C4-2B (cell line): Measurements from ENCODE around the gene ANKRD33.

Experiments
- H3K27ac ChIP-seq: fragments of 450-650 bp; 2 replicates; pipeline ENCODE4 v1.5.1; 2017
- CTCF ChIP-seq: fragments of 450-650 bp; conservative IDR thresholded peaks from 2 replicates; pipeline ENCODE4 v1.5.1; 2017; ENCODE audit warnings: mild to moderate bottlenecking
- ZFX ChIP-seq: fragments of 450-650 bp; IDR thresholded peaks from 2 replicates; pipeline ENCODE4 v1.6.1; 2017

ANKRD33 gene

GRCh38 chr12:51871126-51871525 lies 16.8 kb upstream of the ANKRD33 start:
- no peak overlapping the region for H3K27ac ChIP-seq
- TF ChIP-seq CTCF (no peak), ZFX (no peak)

- H3K27ac ChIP-seq, result no peak overlapping the region
- TF ChIP-seq CTCF (no peak), ZFX (no peak)
Observed at GRCh38 chr12:51871918-51872688, 15.8 kb upstream of the ANKRD33 start.

DNA sequence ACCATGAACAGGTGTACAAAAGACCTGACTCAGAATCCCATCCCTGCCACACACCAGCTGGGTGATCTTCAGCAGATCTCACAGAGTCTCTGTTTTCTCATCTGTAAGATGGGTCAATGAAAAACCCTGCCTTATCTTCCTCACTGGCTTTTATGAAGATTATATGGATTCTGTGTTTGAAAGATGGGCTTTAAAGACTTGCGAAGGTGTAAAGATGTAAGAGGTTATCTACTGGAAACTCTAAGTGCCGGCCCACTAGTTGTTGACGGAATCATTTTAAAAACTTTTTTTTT lies 15.3 kb upstream of the ANKRD33 start:
- H3K27ac ChIP-seq, result no peak overlapping the region
- TF ChIP-seq ZFX (no peak), CTCF (no peak)

GRCh38 chr12:51873251-51873994 lies 14.5 kb upstream of the ANKRD33 start:
- H3K27ac ChIP-seq, result no peak overlapping the region
- TF ChIP-seq CTCF (no peak), ZFX (no peak)

GRCh38 chr12:51874000-51874399 lies 13.9 kb upstream of the ANKRD33 start:
- H3K27ac ChIP-seq, result no peak overlapping the region
- TF ChIP-seq ZFX, result no peak
- no peak for TF ChIP-seq CTCF

DNA sequence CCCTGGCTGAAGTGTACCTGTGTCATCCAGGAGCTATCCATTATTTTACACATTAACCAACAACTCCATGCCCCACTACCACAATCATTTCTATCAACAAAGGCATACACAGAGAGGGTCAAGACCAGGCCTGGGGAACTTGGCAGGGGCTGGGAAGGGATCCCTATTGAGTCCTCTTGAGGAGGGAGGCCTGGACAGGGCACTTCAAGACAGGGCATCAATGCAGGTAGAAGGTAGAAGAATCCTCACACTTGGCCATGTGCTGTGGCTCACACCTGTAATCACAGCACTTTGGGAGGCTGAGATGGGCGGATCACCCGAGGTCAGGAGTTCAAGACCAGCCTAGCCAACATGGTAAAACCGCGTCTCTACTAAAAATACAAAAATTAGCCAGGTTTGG lies 13.4 kb upstream of the ANKRD33 start:
- no peak for TF ChIP-seq CTCF
- no peak for TF ChIP-seq ZFX
- H3K27ac ChIP-seq, result no peak overlapping the region

GRCh38 chr12:51879102-51879501 lies 8.8 kb upstream of the ANKRD33 start:
- TF ChIP-seq CTCF (no peak), ZFX (no peak)
- H3K27ac ChIP-seq, result no peak overlapping the region
